Measurements from ENCODE around the gene ATG5. TPM values are rescaled to one million over a fixed set of nuclear protein-coding genes. Genes with fewer than 3 reads are reported as not detected.

Gene ATG5
- polyA plus RNA-seq, 3 donors, result 15.0 to 31.4 (median 29.9) TPM

GRCh38 chr6:106359959-106360409, 34.4 kb upstream of the ATG5 start:
- Histone ChIP-seq H3K4me1 (ENCODE audit: control insufficient read depth in 1 of 2, insufficient read depth in 2 of 2, low read length in 2 of 2) (peaks cover 13 to 17% of the 10 kb centered on the region in 2 donors), H3K36me3 (replicated peaks in 1 of 2; ENCODE audit: control insufficient read depth in 1 of 2, insufficient read depth in 2 of 2, low read length in 2 of 2) (no peaks in the 10 kb centered on the region), H3K27me3 (ENCODE audit: control insufficient read depth in 2 of 2, insufficient read depth in 2 of 2, low read length in 2 of 2) (peaks cover 21 to 59% of the 10 kb centered on the region in 2 donors), H3K4me2 (replicated peaks; ENCODE audit: extremely low read depth, low read length, poor library complexity, severe bottlenecking) (peak overlapping the region; percentile 86), H3K9me3 (replicated peaks in 1 of 2; ENCODE audit: control insufficient read depth in 1 of 2, insufficient read depth in 1 of 2, low read length in 2 of 2) (no peaks in the 10 kb centered on the region), H3K27ac (ENCODE audit: low read depth in 1 of 2, low read length in 2 of 2) (no peak overlapping the region), H3K4me3 (replicated peaks in 1 of 3; ENCODE audit: low read depth in 2 of 3, low read length in 3 of 3) (peak overlapping the region in 1 of 3 experiments; percentile 74), H3K9ac (ENCODE audit: insufficient read depth, low read length, poor library complexity, severe bottlenecking) (peak overlapping the region; percentile 49), H3K79me2 (ENCODE audit: insufficient read depth, low read length) (no peaks in the 10 kb centered on the region), H2AFZ (ENCODE audit: insufficient read depth, low read depth, low read length, poor library complexity, severe bottlenecking) (peak overlapping the region; percentile 92), H4K20me1 (ENCODE audit: insufficient read depth, low read length) (no peaks in the 10 kb centered on the region)
- no peak for DNase-seq
- intact Hi-C loops (cut with micrococcal nuclease), result loop anchor here in 1 of 2 donors (10.0 kb wide), 1 partner anchor 225 kb away; no protein-coding TSS in a partner anchor
- Mint-ChIP-seq H3K36me3 (peaks cover 0 to 1% of the 10 kb centered on the region in 2 donors), H3K4me1 (peaks cover 12% of the 10 kb centered on the region), H3K4me3 (peak overlapping the region; percentile 64 to 82), H3K27ac (no peak overlapping the region), H3K27me3 (ENCODE audit: low read depth in 3 of 3) (peaks cover 37 to 70% (median 52%) of the 10 kb centered on the region in 3 donors), H3K9me3 (peaks cover 0 to 7% (median 4%) of the 10 kb centered on the region in 7 donors)
- TF ChIP-seq CTCF (IDR thresholded peaks at IDR 0.05), result no peak
- WGBS (ENCODE audit: insufficient coverage), result 27% methylated on average over 7 of the region's 12 CpGs

GRCh38 chr6:106356378-106356777, 30.8 kb upstream of the ATG5 start:
- no peaks in the 10 kb centered on the region for H3K9me3 ChIP-seq (replicated peaks in 1 of 2; ENCODE audit: control insufficient read depth in 1 of 2, insufficient read depth in 1 of 2, low read length in 2 of 2)
- no peak overlapping the region for H3K27ac ChIP-seq (ENCODE audit: low read depth in 1 of 2, low read length in 2 of 2)
- peaks cover 0 to 16% (median 10%) of the 10 kb centered on the region in 7 donors for H3K9me3 Mint-ChIP-seq
- no peak for DNase-seq
- peaks cover 0 to 1% of the 10 kb centered on the region in 2 donors for H3K36me3 Mint-ChIP-seq
- H3K27me3 ChIP-seq (ENCODE audit: control insufficient read depth in 2 of 2, insufficient read depth in 2 of 2, low read length in 2 of 2), result peaks cover 10 to 37% of the 10 kb centered on the region in 2 donors
- H3K27me3 Mint-ChIP-seq (ENCODE audit: low read depth in 3 of 3), result peaks cover 28 to 59% (median 37%) of the 10 kb centered on the region in 3 donors
- H3K4me3 ChIP-seq (replicated peaks in 1 of 3; ENCODE audit: low read depth in 2 of 3, low read length in 3 of 3), result no peak overlapping the region
- peak overlapping the region in 1 of 2 donors; percentile 17 for H3K4me3 Mint-ChIP-seq
- H3K4me2 ChIP-seq (replicated peaks; ENCODE audit: extremely low read depth, low read length, poor library complexity, severe bottlenecking), result no peak overlapping the region
- peaks cover 11% of the 10 kb centered on the region for H3K4me1 Mint-ChIP-seq
- TF ChIP-seq CTCF (IDR thresholded peaks at IDR 0.05), result no peak
- no peak overlapping the region for H3K9ac ChIP-seq (ENCODE audit: insufficient read depth, low read length, poor library complexity, severe bottlenecking)
- H3K36me3 ChIP-seq (replicated peaks in 1 of 2; ENCODE audit: control insufficient read depth in 1 of 2, insufficient read depth in 2 of 2, low read length in 2 of 2), result no peaks in the 10 kb centered on the region
- H2AFZ ChIP-seq (ENCODE audit: insufficient read depth, low read depth, low read length, poor library complexity, severe bottlenecking), result no peak overlapping the region
- 100% methylated on average over 1 of the region's 1 CpG for WGBS (ENCODE audit: insufficient coverage)
- peaks cover 12 to 14% of the 10 kb centered on the region in 2 donors for H3K4me1 ChIP-seq (ENCODE audit: control insufficient read depth in 1 of 2, insufficient read depth in 2 of 2, low read length in 2 of 2)
- no peaks in the 10 kb centered on the region for H3K79me2 ChIP-seq (ENCODE audit: insufficient read depth, low read length)
- intact Hi-C loops (cut with micrococcal nuclease), result loop anchor here in 1 of 2 donors (10.0 kb wide), 1 partner anchor 228 kb away; no protein-coding TSS in a partner anchor
- H4K20me1 ChIP-seq (ENCODE audit: insufficient read depth, low read length), result no peaks in the 10 kb centered on the region
- no peak overlapping the region for H3K27ac Mint-ChIP-seq

All from CD14-positive monocyte (primary cell).